GM19035 (cell line): ENCODE data around the gene FLACC1.
"Not testable (repeated sequence)": the region's sequence is repeated elsewhere in the genome, so short reads cannot be mapped to it uniquely, and the experiment has no call there.

Experiments used
- ATAC-seq: cut with Tn5 transposase; IDR thresholded peaks from one replicate; pipeline ENCODE4 v1.9.1; 2021; ENCODE audit not compliant: unreplicated experiment

FLACC1 gene, protein sequence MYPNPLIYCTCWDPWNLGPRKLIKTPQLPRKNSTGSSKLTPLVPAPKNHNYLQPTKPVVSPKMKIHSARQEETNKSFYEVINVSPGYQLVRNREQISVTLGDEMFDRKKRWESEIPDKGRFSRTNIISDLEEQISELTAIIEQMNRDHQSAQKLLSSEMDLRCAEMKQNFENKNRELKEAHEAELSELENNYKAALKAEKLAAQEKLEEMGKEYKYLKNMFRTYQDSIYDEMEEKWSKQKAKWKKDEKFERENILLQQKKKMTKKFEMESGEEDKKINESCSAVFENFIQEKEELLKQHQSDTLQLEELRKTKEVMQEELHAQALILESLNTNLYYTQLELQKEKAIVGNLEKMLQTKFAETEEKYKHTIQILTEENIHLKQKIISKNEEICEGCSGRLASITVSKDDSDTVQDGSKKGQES

DNA sequence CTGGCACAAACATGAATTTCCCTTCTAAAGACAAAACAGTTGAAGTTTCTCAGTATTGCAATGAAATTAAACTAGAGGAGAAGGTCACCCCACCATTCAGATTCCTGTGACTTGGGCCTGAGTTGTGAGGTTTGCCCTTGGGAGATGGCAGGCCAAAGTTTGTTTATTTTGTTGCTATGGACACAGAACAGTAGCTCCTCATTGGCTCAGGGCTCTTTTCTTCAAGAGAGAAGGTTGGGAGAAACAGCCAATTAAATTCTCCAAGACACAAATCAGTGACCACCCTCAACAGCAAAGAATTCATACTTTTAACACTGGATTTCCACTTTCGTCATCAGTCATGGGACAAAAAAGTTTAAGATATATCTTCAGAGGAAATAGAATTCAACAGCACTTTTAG lies at the start of gene FLACC1:
Gene FLACC1 (minus strand): TSS at position 125 of the 400 bp plus-strand sequence. CDS start 5,941 bp downstream, outside the sequence.
- no peak for ATAC-seq

- no peak for ATAC-seq
Observed at GRCh38 chr2:201406077-201406662, 49.0 kb upstream of the FLACC1 start.

- ATAC-seq: no peak
Observed at GRCh38 chr2:201404699-201405280, 47.6 kb upstream of the FLACC1 start.

DNA sequence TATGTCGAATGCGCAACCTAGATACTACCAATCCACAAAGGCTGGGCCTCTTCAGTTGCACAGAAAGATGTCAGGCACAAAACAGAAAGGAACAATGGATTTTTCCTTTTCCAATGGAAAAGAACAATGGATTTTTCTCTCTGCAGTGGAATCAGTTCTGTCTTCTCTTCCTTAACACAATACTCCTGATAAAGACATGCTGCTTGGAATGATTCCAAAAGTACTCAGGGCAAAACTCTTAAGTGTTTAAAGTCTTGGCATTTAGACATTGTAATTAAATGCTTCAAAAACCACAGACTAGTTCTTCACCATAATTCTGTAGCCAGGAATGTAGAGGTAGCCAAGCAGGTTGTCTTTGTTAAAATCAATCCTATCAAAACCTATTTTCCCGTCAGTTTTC lies 46.7 kb upstream of the FLACC1 start:
- ATAC-seq: no peak

- no peak for ATAC-seq
Observed at GRCh38 chr2:201402651-201403562, 45.8 kb upstream of the FLACC1 start.

DNA sequence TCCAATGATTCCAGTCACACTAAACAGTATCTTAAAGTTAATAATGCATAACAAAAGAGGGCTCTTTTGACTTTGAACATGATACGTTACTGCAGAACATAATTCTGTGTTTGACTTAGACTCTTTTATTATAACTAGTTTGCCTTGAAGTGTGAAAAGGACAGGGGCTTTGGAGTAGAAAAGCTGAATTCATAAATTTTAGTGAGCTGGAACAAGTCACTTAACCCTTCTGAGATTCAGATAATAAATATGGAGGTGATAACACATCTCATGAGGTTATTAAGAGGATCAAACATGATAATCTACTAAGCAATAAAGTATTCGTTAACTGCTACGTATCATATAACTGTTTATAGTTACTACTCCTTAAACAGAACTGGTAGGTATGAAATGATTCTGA lies 44.7 kb upstream of the FLACC1 start:
- ATAC-seq: no peak

GRCh38 chr2:201396595-201396994 lies 39.5 kb upstream of the FLACC1 start:
- ATAC-seq: no peak

DNA sequence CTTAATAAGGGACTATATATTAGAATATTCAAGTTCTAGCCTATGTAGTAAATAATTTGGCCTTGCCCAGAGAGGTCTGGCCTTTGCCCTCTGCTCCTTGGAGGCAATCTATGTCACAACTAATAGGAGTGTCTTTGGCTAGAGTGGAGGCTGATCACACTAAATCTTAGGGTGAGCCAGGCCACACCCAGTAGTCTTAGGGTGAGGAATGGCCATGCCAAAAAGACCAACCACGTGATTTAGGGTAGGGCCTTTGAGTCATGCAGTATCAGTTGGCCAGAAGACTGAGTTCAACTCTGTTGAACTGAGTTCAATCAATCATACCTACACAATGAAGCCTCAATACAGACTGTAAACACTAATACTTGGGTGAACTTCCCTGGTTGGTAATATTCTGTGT lies 26.0 kb upstream of the FLACC1 start:
- no peak for ATAC-seq

DNA sequence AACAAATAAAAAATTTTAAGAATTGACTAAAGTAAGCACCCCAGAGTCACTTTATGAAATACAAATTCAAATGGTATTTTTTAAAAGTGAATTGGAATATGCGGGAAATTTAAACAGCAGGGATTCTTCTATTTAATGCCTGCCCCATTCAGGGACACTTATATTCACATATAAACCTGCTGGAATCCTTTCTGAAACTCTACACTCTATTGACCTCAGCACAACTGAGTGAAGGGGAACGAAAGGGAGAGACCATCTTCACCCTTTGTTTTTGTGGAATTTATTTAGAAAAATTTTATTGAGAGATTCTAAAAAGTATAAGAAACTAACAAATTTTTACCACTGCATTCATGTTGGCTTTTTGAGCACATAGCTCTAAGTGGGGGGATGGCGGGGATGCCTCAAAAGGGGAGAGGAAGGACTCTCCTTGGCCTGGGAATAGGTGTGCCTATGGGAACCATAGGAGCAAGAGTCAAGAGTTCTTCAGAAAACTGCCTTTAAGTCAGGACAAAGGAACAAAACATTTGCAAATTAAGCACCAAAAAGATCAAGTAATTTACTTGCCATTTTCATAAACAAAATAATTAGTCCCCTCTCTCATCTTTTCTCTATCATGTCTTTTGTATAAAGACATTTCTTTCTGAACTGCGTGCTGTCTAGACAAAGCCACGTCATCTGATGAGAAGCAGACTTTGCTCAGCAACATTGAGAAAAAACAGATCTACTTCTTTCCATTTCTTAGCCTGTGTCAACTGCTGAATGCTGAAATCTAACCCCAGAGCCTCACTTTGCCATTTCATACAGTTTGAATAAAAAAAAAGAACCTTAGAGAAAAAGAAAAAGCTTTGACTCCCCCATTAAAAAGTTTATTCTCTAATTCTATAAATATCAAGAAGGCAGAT lies 21.6 kb upstream of the FLACC1 start:
- ATAC-seq: no peak

GRCh38 chr2:201377218-201377617 lies 20.1 kb upstream of the FLACC1 start:
- ATAC-seq: no peak

GRCh38 chr2:201369775-201370174 lies 12.6 kb upstream of the FLACC1 start:
- no peak for ATAC-seq

GRCh38 chr2:201369318-201369717 lies 12.2 kb upstream of the FLACC1 start:
- not testable (repeated sequence) for ATAC-seq

- ATAC-seq: no peak
Observed at GRCh38 chr2:201366146-201366545, 9.0 kb upstream of the FLACC1 start.

DNA sequence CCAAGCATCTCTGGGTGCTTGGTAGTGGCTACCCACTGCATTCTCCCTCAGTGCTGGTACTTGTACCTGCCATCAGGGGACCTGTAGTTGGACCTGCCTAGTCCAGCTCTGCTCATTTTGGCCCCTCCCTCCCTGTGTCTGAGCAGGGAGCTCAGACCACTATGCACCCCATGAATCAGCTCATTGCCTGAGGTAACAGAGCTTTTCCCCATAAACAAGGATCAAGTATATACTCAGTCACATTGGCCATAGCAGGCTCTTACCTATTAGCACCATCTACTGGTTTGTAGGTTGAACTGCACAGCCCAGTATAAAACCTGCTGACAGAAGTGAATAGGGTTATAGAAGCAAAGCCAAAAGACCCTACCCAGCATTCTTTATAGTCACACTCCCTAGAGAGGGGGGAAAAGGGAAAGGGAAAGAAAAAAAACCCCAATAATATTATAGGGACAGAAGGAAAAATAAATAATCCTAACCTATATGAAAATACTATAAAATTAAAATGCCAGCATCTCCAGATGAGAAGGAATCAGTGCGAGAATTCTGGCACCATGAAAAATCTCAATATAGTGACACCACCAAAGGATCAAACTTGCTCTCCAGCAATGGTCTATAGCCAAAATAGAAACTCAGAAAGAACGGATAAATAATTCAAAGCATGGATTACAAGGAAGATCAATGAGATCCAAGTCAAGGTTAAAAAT lies 6.9 kb upstream of the FLACC1 start:
- no peak for ATAC-seq

- ATAC-seq: no peak
Observed at GRCh38 chr2:201362396-201362795, 5.3 kb upstream of the FLACC1 start.

DNA sequence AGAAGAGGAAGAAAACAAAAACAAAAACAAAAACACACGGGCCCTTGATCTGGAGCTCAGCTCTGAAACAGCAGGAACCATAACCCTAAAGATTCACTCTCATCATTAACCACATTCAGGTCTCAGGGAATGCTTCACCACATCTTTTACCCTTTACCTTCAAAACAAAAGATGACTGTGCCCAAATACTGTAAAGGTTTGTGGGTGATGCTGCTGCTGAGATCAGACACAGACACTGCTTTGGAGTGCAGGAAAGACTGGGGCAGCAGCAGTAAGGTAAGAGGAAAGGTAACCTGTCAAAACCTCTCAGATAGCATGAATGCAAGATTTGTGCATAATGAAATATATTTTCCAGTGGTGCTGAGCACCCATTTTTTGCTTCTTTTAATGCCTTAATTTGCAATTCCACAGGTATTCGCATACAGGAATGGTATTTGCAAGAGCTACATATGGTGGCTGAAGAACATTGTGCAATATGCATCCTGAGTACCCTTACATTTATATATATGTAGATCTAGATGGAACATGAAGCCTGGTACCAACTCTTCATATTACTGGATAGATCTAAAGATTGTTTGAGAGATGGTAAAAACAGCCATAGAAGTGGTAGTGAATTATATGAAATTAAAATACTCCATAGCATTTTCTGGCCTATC lies 4.1 kb upstream of the FLACC1 start:
- ATAC-seq: no peak

DNA sequence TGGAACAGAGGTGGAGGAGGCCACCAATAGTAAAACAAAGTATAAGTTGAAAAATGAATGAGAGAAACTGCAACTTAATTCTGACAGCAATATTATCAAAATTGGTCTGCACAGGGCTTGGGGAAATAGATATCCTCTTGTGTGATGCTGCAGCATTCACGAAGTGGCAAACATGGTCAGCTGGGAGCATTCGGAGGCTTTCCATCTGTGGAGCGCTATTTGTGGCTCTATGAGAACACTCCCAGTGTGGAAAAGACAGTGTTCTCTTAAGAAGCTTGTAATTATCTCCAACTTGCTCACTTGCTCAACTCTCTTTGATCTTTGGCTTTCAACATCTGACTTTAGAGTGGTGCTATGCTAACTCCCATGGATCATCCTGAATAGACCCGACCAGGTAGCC lies 3.1 kb upstream of the FLACC1 start:
- no peak for ATAC-seq

- ATAC-seq: no peak
Observed at GRCh38 chr2:201358684-201359083, 1.5 kb upstream of the FLACC1 start.

DNA sequence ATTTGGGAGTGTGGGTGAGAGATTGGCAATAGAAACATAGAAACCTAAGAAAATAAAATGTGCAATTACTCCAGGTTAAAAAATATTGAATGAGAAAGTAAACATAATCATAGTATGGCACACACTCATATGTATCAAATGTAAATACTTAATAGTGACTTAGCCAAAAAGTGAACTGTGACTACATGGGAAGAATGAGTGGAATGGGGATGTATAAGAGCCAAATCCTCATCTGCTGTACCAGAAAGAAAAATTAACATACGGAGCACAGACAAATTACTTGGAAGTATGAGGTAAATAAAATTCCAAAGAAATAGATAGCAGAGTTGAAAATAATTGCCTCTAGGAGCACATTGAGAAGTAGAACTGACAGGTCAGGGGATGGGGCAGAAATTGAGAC lies 4.0 kb downstream of the FLACC1 start:
- ATAC-seq: no peak
